ENCODE measurements around the gene PERM1. TPM values are rescaled to one million over a fixed set of nuclear protein-coding genes. Genes with fewer than 3 reads are reported as not detected.

Gene PERM1
- total RNA-seq, 2 experiments from 2014 or later = not detected

DNA sequence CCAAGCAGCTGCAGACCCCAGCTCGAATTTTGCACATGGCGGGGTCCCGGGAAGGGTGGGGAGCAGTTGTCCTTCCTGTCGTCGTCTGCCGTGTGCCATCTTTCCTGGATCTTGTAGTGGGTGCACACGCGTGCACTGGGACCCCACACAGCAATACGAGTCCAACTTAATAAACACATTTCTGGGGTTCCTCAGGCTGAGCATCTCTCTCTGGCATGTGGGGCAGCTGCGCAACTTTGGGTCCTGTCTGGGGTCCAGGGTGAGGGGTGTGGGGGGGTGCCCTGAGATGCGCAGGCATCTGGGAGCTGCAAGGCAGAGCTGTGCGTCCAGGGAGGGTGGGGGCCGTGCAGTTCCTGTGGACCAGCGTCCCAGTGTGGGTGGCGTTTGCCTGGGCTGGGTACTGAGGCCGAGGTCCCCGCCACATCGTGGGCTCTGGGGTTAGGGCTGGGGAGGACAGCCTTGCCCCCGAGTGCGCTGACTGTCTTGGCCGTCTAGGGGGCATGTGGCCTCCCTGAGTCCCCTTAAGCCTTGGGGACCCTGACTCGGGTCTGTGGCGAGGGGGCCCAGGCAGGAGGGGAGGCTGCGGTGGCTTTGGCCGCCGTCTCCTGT lies 16.3 kb downstream of the PERM1 start:
- Mint-ChIP-seq H3K4me3 (peak overlapping the region; percentile 63), H3K9me3 (no peaks in the 10 kb centered on the region), H3K27me3 (peaks cover 17% of the 10 kb centered on the region), H3K27ac (no peak overlapping the region), H3K4me1 (ENCODE audit: low read depth) (no peaks in the 10 kb centered on the region), H3K36me3 (ENCODE audit: low read depth) (no peaks in the 10 kb centered on the region)
- intact Hi-C loops (cut with DNase I, micrococcal nuclease) = no loop called here
- H3K4me3 ChIP-seq (ENCODE audit: low read length) = peak overlapping the region; percentile 67
- no peak for ATAC-seq (ENCODE audit: poor library complexity)
- peaks cover 6 to 7% of the 10 kb centered on the region in 2 experiments for H3K27me3 ChIP-seq (ENCODE audit: control insufficient read depth in 1 of 2, insufficient read depth in 2 of 2, low read length in 2 of 2)
- POLR2A ChIA-PET = interaction anchor here (1.1 kb wide), 1 partner anchor 267 kb away, joined by 3 read pairs; the partner anchor contains the start of gene B3GALT6
- no peak overlapping the region for H3K27ac ChIP-seq (ENCODE audit: low read depth in 1 of 2, low read length in 2 of 2)
- DNase-seq = no peak
- H3K9me3 ChIP-seq (ENCODE audit: control insufficient read depth in 1 of 2, insufficient read depth in 1 of 2, low read length in 2 of 2) = no peaks in the 10 kb centered on the region
- H3K36me3 ChIP-seq (ENCODE audit: insufficient read depth, low read length) = no peaks in the 10 kb centered on the region
- peaks cover 30% of the 10 kb centered on the region for H3K4me1 ChIP-seq (ENCODE audit: insufficient read depth, low read length)
- CTCF ChIA-PET = no interaction called here
- TF ChIP-seq, protein P1, sequence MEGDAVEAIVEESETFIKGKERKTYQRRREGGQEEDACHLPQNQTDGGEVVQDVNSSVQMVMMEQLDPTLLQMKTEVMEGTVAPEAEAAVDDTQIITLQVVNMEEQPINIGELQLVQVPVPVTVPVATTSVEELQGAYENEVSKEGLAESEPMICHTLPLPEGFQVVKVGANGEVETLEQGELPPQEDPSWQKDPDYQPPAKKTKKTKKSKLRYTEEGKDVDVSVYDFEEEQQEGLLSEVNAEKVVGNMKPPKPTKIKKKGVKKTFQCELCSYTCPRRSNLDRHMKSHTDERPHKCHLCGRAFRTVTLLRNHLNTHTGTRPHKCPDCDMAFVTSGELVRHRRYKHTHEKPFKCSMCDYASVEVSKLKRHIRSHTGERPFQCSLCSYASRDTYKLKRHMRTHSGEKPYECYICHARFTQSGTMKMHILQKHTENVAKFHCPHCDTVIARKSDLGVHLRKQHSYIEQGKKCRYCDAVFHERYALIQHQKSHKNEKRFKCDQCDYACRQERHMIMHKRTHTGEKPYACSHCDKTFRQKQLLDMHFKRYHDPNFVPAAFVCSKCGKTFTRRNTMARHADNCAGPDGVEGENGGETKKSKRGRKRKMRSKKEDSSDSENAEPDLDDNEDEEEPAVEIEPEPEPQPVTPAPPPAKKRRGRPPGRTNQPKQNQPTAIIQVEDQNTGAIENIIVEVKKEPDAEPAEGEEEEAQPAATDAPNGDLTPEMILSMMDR (IDR thresholded peaks at IDR 0.05) = no peak

DNA sequence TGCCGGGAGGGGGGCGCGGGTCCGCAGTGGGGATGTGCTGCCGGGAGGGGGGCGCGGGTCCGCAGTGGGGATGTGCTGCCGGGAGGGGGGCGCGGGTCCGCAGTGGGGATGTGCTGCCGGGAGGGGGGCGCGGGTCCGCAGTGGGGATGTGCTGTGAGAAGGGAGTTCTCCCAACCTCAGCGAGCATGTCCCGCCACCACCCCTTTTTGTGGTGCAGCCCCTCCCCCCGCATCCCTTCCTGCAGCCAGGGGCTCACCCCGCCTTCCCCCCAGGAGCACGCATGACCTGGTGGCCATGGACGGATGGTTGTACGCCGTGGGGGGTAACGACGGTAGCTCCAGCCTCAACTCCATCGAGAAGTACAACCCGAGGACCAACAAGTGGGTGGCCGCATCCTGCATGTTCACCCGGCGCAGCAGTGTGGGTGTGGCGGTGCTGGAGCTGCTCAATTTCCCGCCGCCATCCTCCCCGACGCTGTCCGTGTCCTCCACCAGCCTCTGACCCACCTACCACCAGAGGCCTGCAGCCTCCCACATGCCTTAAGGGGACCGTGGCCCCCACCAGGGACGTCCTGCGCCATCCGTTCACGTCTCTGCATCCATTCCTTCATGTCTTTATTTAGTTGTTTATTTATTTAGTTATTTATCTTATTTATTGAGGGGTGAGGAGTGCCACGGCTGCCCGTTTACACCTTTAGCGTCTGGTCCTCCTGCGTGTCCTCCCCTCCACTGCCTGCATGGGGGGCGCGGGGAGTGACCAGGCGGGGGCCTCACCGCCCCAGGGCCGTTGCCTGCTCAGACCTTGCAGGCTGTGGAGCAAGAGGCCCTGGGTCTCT lies 17.0 kb downstream of the PERM1 start:
- Mint-ChIP-seq H3K27ac (no peak overlapping the region), H3K9me3 (no peaks in the 10 kb centered on the region), H3K4me1 (ENCODE audit: low read depth) (peaks cover 4% of the 10 kb centered on the region), H3K4me3 (peak overlapping the region; percentile 68), H3K27me3 (peaks cover 17% of the 10 kb centered on the region), H3K36me3 (ENCODE audit: low read depth) (no peaks in the 10 kb centered on the region)
- Histone ChIP-seq H3K27me3 (ENCODE audit: control insufficient read depth in 1 of 2, insufficient read depth in 2 of 2, low read length in 2 of 2) (no peaks in the 10 kb centered on the region), H3K9me3 (ENCODE audit: control insufficient read depth in 1 of 2, insufficient read depth in 1 of 2, low read length in 2 of 2) (no peaks in the 10 kb centered on the region), H3K4me1 (ENCODE audit: insufficient read depth, low read length) (peaks cover 34% of the 10 kb centered on the region), H3K4me3 (ENCODE audit: low read length) (no peak overlapping the region), H3K36me3 (ENCODE audit: insufficient read depth, low read length) (no peaks in the 10 kb centered on the region), H3K27ac (ENCODE audit: low read depth in 1 of 2, low read length in 2 of 2) (no peak overlapping the region)
- intact Hi-C loops (cut with DNase I, micrococcal nuclease) = no loop called here
- DNase-seq = no peak
- ATAC-seq (ENCODE audit: poor library complexity) = no peak
- ChIA-PET POLR2A (no interaction called here), CTCF (no interaction called here)
- TF ChIP-seq, protein P1 (IDR thresholded peaks at IDR 0.05) = no peak

DNA sequence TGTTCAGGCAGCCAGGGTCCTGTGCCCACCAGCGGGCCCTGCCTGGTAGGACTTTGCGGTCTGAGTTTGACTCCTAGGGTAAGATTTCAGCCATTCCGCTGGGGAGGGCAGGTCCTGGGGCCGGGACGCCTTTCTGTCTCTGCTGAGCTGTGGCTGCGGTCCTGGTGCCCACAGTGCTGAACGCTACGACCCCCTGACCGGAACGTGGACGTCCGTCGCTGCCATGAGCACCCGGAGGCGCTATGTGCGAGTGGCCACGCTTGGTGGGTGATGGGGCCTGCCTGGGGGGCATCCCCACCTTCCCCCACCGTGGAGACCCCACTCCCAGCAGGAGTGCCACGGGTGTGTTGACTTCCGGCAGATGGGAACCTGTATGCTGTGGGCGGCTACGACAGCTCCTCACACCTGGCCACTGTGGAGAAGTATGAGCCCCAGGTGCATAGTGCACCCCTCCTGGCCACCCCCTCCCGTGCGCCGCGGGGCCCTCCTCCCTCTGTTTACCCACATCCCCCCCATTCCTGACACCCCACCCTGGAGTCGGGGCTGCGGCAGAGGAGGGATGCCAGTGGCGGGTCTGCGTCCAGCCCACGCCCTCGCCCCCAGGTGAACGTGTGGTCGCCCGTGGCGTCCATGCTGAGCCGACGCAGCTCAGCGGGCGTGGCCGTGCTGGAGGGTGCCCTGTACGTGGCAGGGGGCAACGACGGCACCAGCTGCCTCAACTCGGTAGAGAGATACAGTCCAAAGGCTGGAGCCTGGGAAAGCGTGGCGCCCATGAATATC lies 18.0 kb downstream of the PERM1 start:
- intact Hi-C loops (cut with DNase I, micrococcal nuclease) = no loop called here

More for the DNA sequence above, 18.0 kb downstream of the PERM1 start:
- POLR2A ChIA-PET = no interaction called here
- ATAC-seq (ENCODE audit: poor library complexity) (no peak), DNase-seq (no peak)
- Histone ChIP-seq H3K27me3 (ENCODE audit: control insufficient read depth in 1 of 2, insufficient read depth in 2 of 2, low read length in 2 of 2) (no peaks in the 10 kb centered on the region), H3K36me3 (ENCODE audit: insufficient read depth, low read length) (no peaks in the 10 kb centered on the region), H3K9me3 (ENCODE audit: control insufficient read depth in 1 of 2, insufficient read depth in 1 of 2, low read length in 2 of 2) (no peaks in the 10 kb centered on the region), H3K4me3 (ENCODE audit: low read length) (no peak overlapping the region), H3K27ac (ENCODE audit: low read depth in 1 of 2, low read length in 2 of 2) (no peak overlapping the region), H3K4me1 (ENCODE audit: insufficient read depth, low read length) (peaks cover 40% of the 10 kb centered on the region)
- Mint-ChIP-seq H3K27me3 (peaks cover 7% of the 10 kb centered on the region), H3K9me3 (no peaks in the 10 kb centered on the region), H3K27ac (no peak overlapping the region), H3K4me3 (peak overlapping the region; percentile 45), H3K36me3 (ENCODE audit: low read depth) (no peaks in the 10 kb centered on the region), H3K4me1 (ENCODE audit: low read depth) (peaks cover 4% of the 10 kb centered on the region)
- CTCF ChIA-PET = no interaction called here
- TF ChIP-seq, protein P1 (IDR thresholded peaks at IDR 0.05) = no peak
